Measurements from ENCODE around the gene RETN.
A peak's percentile ranks its signal among the peaks of the same experiment; 100 is the strongest.

The RETN gene

GRCh38 chr19:7647156-7647555 lies 21.7 kb upstream of the RETN start:
- DNase-seq: peak in 1 of 2 donors; percentile 17
- no CpG with 5 or more reads among the region's 26 CpGs for WGBS (ENCODE audit: extremely low coverage, insufficient coverage, insufficient read length)
- Histone ChIP-seq H3K18ac (ENCODE audit: low read length) (no peak overlapping the region), H3K4me1 (ENCODE audit: control insufficient read depth in 1 of 2, insufficient read depth in 2 of 2, low read length in 2 of 2) (peaks cover 0 to 1% of the 10 kb centered on the region in 2 experiments), H3K4me2 (ENCODE audit: low read length) (no peak overlapping the region), H3K14ac (ENCODE audit: low read length) (no peak overlapping the region), H3K23ac (ENCODE audit: low read length) (no peak overlapping the region), H4K91ac (ENCODE audit: low read depth, low read length) (peak overlapping the region; percentile 5), H3K9ac (ENCODE audit: low read length) (no peak overlapping the region), H2AK5ac (ENCODE audit: low read length) (no peak overlapping the region), H2AFZ (ENCODE audit: insufficient read depth, low read length, poor library complexity) (no peak overlapping the region), H3K4ac (ENCODE audit: low read depth, low read length) (no peak overlapping the region), H3K36me3 (ENCODE audit: control insufficient read depth in 1 of 2, insufficient read depth in 2 of 2, low read length in 2 of 2) (peaks cover 28 to 35% of the 10 kb centered on the region in 2 experiments), H2BK5ac (ENCODE audit: low read depth, low read length, poor library complexity) (no peak overlapping the region), H4K8ac (ENCODE audit: low read depth, low read length) (no peak overlapping the region), H3K9me3 (ENCODE audit: insufficient read depth, low read depth, low read length) (peaks cover 2% of the 10 kb centered on the region), H3K79me1 (ENCODE audit: low read length) (no peaks in the 10 kb centered on the region), H3K27me3 (ENCODE audit: insufficient read depth, low read length) (no peaks in the 10 kb centered on the region), H2BK120ac (ENCODE audit: insufficient read depth, low read length, poor library complexity) (no peak overlapping the region), H4K12ac (ENCODE audit: low read depth, low read length) (no peak overlapping the region), H3K79me2 (ENCODE audit: control insufficient read depth, insufficient read depth, low read length, poor library complexity) (no peaks in the 10 kb centered on the region), H3K27ac (ENCODE audit: low read depth, low read length) (no peak overlapping the region), H3K4me3 (ENCODE audit: low read depth, low read length) (no peak overlapping the region), H2BK12ac (ENCODE audit: low read length) (no peak overlapping the region)

- Histone ChIP-seq H3K4me2 (ENCODE audit: low read length) (no peak overlapping the region), H3K4ac (ENCODE audit: low read depth, low read length) (no peak overlapping the region), H4K91ac (ENCODE audit: low read depth, low read length) (no peak overlapping the region), H3K23ac (ENCODE audit: low read length) (no peak overlapping the region), H3K9me3 (ENCODE audit: insufficient read depth, low read depth, low read length) (peaks cover 2% of the 10 kb centered on the region), H4K8ac (ENCODE audit: low read depth, low read length) (no peak overlapping the region), H4K12ac (ENCODE audit: low read depth, low read length) (no peak overlapping the region), H3K18ac (ENCODE audit: low read length) (no peak overlapping the region), H3K14ac (ENCODE audit: low read length) (no peak overlapping the region), H2BK120ac (ENCODE audit: insufficient read depth, low read length, poor library complexity) (no peak overlapping the region), H3K4me3 (ENCODE audit: low read depth, low read length) (peak overlapping the region; percentile 43), H2AK5ac (ENCODE audit: low read length) (no peak overlapping the region), H2BK12ac (ENCODE audit: low read length) (no peak overlapping the region), H3K79me1 (ENCODE audit: low read length) (no peaks in the 10 kb centered on the region), H3K9ac (ENCODE audit: low read length) (no peak overlapping the region), H3K27ac (ENCODE audit: low read depth, low read length) (no peak overlapping the region), H3K36me3 (ENCODE audit: control insufficient read depth in 1 of 2, insufficient read depth in 2 of 2, low read length in 2 of 2) (peaks cover 21 to 27% of the 10 kb centered on the region in 2 experiments), H3K27me3 (ENCODE audit: insufficient read depth, low read length) (no peaks in the 10 kb centered on the region), H3K4me1 (ENCODE audit: control insufficient read depth in 1 of 2, insufficient read depth in 2 of 2, low read length in 2 of 2) (peaks cover 2 to 4% of the 10 kb centered on the region in 2 experiments), H3K79me2 (ENCODE audit: control insufficient read depth, insufficient read depth, low read length, poor library complexity) (no peaks in the 10 kb centered on the region), H2AFZ (ENCODE audit: insufficient read depth, low read length, poor library complexity) (no peak overlapping the region), H2BK5ac (ENCODE audit: low read depth, low read length, poor library complexity) (no peak overlapping the region)
- DNase-seq: no peak
- WGBS (ENCODE audit: extremely low coverage, insufficient coverage, insufficient read length): no CpG with 5 or more reads among the region's 15 CpGs
Observed at GRCh38 chr19:7648265-7649014, 20.4 kb upstream of the RETN start.

GRCh38 chr19:7650148-7650547 lies 18.7 kb upstream of the RETN start:
- Histone ChIP-seq H4K12ac (ENCODE audit: low read depth, low read length) (no peak overlapping the region), H4K91ac (ENCODE audit: low read depth, low read length) (no peak overlapping the region)

GRCh38 chr19:7652061-7652641 lies 16.7 kb upstream of the RETN start:
- Histone ChIP-seq H3K79me2 (ENCODE audit: control insufficient read depth, insufficient read depth, low read length, poor library complexity) (no peaks in the 10 kb centered on the region), H3K36me3 (ENCODE audit: control insufficient read depth in 1 of 2, insufficient read depth in 2 of 2, low read length in 2 of 2) (peaks cover 2 to 4% of the 10 kb centered on the region in 2 experiments), H3K18ac (ENCODE audit: low read length) (peak overlapping the region; percentile 10), H3K4me2 (ENCODE audit: low read length) (peak overlapping the region; percentile 38), H3K4me1 (ENCODE audit: control insufficient read depth in 1 of 2, insufficient read depth in 2 of 2, low read length in 2 of 2) (peaks cover 2 to 4% of the 10 kb centered on the region in 2 experiments), H2BK5ac (ENCODE audit: low read depth, low read length, poor library complexity) (no peak overlapping the region), H3K9ac (ENCODE audit: low read length) (no peak overlapping the region), H2BK12ac (ENCODE audit: low read length) (no peak overlapping the region), H4K8ac (ENCODE audit: low read depth, low read length) (no peak overlapping the region), H3K14ac (ENCODE audit: low read length) (no peak overlapping the region), H3K4ac (ENCODE audit: low read depth, low read length) (no peak overlapping the region), H2BK120ac (ENCODE audit: insufficient read depth, low read length, poor library complexity) (no peak overlapping the region), H3K27me3 (ENCODE audit: insufficient read depth, low read length) (no peaks in the 10 kb centered on the region), H3K4me3 (ENCODE audit: low read depth, low read length) (no peak overlapping the region), H3K9me3 (ENCODE audit: insufficient read depth, low read depth, low read length) (peaks cover 2% of the 10 kb centered on the region), H4K12ac (ENCODE audit: low read depth, low read length) (no peak overlapping the region), H3K79me1 (ENCODE audit: low read length) (no peaks in the 10 kb centered on the region), H3K23ac (ENCODE audit: low read length) (no peak overlapping the region), H4K91ac (ENCODE audit: low read depth, low read length) (peak overlapping the region; percentile 11), H2AFZ (ENCODE audit: insufficient read depth, low read length, poor library complexity) (peak overlapping the region; percentile 4), H2AK5ac (ENCODE audit: low read length) (no peak overlapping the region), H3K27ac (ENCODE audit: low read depth, low read length) (no peak overlapping the region)
- peak; percentile 83 to 95 for DNase-seq
- WGBS (ENCODE audit: extremely low coverage, insufficient coverage, insufficient read length): no CpG with 5 or more reads among the region's 28 CpGs

More at GRCh38 chr19:7650148-7650547, 18.7 kb upstream of the RETN start:
- Histone ChIP-seq H3K79me1 (ENCODE audit: low read length) (no peaks in the 10 kb centered on the region), H3K14ac (ENCODE audit: low read length) (no peak overlapping the region), H3K9me3 (ENCODE audit: insufficient read depth, low read depth, low read length) (peaks cover 2% of the 10 kb centered on the region), H2AFZ (ENCODE audit: insufficient read depth, low read length, poor library complexity) (no peak overlapping the region), H2AK5ac (ENCODE audit: low read length) (no peak overlapping the region), H3K23ac (ENCODE audit: low read length) (no peak overlapping the region), H3K27me3 (ENCODE audit: insufficient read depth, low read length) (no peaks in the 10 kb centered on the region), H3K4me1 (ENCODE audit: control insufficient read depth in 1 of 2, insufficient read depth in 2 of 2, low read length in 2 of 2) (peaks cover 2 to 4% of the 10 kb centered on the region in 2 experiments), H3K27ac (ENCODE audit: low read depth, low read length) (no peak overlapping the region), H2BK120ac (ENCODE audit: insufficient read depth, low read length, poor library complexity) (no peak overlapping the region), H2BK12ac (ENCODE audit: low read length) (no peak overlapping the region), H3K18ac (ENCODE audit: low read length) (no peak overlapping the region), H3K4me2 (ENCODE audit: low read length) (no peak overlapping the region), H2BK5ac (ENCODE audit: low read depth, low read length, poor library complexity) (no peak overlapping the region), H3K4ac (ENCODE audit: low read depth, low read length) (no peak overlapping the region), H3K79me2 (ENCODE audit: control insufficient read depth, insufficient read depth, low read length, poor library complexity) (no peaks in the 10 kb centered on the region), H3K36me3 (ENCODE audit: control insufficient read depth in 1 of 2, insufficient read depth in 2 of 2, low read length in 2 of 2) (peaks cover 12 to 17% of the 10 kb centered on the region in 2 experiments), H4K8ac (ENCODE audit: low read depth, low read length) (no peak overlapping the region), H3K9ac (ENCODE audit: low read length) (no peak overlapping the region), H3K4me3 (ENCODE audit: low read depth, low read length) (no peak overlapping the region)
- no peak for DNase-seq
- no CpG with 5 or more reads among the region's 2 CpGs for WGBS (ENCODE audit: extremely low coverage, insufficient coverage, insufficient read length)

Data from trophoblast cell (in vitro differentiated cells and primary cell).